Ramos (cell line): ENCODE data around the gene RIIAD1.
"Not testable (repeated sequence)": the region's sequence is repeated elsewhere in the genome, so short reads cannot be mapped to it uniquely, and the experiment has no call there.

Experiments
- in situ Hi-C: fragments of 300-500 bp; cut with MboI; formaldehyde crosslinking; loops from one replicate; pipeline ENCODE4 v1.14.3; 2022; ENCODE audit warnings: low sequenced_read_pairs; ENCODE audit not compliant: unreplicated experiment

The RIIAD1 gene, protein sequence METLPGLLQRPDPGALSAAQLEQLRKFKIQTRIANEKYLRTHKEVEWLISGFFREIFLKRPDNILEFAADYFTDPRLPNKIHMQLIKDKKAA

DNA sequence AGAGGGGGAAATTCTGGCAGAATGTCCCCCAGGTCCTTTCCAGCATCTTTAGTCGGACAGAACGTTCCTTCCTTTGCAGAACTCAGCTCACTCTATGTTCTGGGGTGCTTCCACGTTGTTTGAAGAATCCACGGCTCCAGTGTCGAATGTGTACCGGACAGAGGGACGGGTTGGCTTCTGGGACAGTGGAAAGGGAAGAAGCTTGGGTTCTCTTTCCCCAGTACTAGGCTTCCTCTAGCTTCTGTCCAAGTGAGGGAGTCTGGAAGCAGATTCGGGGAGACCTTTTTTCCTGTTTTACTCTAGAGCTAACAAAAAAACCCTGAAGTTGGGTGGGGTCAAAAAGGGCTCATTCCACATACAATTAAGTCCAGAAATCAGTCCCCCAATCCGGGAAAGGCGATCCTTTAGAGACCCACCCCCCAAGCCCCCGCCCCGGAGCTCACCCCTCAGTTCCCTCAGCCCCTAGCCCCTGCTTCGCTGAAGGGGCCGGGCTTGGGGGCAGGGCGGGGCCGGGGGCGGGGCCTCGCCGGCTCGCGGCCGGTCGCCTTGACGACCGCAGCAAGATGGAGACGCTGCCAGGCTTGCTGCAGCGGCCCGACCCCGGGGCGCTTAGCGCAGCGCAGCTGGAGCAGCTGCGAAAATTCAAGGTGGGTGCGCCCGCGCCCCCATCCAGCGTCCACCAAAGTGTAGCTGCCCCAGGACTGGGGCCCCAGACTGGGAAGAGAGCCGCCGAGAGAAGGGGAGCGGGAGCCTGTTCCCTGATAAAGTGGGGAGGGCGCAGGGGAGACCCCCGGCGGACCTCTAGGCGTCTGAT, at the start of gene RIIAD1:
RIIAD1 (plus strand) TSS at position 549 of the 814 bp plus-strand sequence; CDS start at position 564, 15 bp downstream.
- in situ Hi-C loops = no loop called here

DNA sequence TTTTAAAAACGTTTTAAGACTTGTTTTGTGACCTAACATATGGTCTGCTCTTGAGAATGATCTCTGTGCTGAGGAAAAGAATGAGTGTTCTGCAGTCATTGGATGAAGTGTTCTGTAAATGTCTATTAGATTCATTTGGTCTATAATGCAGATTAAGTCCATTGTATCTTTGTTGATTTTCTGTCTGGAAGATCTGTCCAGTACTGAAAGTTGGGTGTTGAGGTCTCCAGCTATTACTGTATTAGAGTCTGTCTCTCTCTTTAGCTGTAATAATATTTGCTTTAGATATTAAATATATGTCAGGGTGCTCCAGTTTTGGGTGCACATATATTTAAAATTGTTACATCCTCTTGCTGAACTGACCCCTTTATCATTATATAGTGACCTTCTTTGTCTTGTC, 47.9 kb upstream of the RIIAD1 start:
- in situ Hi-C loops = no loop called here

DNA sequence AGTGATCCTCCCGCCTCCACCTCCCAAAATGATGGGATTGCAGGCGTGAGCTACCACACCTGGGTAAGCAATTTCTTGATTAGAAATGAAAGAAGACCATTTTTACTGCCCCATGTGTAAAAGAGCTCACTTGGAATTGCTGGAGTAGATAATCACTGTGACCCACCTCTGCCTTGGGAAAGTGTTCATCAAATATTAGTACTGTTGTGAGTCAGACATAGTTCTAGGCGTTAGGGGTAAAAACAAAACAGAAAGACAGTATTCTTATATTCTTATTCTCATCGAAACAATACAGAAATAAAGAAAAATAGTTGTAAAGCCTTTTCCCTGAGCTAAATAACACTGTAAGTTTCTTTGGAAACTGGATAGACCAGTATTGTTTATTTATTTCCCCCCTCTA, 40.9 kb upstream of the RIIAD1 start:
- in situ Hi-C loops = no loop called here

DNA sequence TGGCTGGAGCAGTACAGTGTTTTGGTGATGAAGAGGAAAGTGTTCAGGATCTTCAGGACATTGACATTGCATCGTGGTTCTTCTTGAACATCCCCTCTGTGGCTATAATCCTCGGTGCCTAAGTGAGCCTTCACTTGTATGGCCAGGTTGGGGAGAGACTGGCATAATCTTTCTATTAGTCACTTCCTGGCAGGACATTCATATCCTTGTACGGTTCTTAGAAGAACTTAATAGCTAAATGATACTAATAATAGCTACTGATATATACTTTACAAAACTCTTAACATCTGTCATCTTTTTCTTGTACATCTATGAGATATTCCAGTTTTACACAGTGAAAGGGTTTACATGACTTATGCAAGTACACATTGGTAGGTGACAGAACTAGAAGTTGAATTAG, 40.5 kb upstream of the RIIAD1 start:
- in situ Hi-C loops = no loop called here

DNA sequence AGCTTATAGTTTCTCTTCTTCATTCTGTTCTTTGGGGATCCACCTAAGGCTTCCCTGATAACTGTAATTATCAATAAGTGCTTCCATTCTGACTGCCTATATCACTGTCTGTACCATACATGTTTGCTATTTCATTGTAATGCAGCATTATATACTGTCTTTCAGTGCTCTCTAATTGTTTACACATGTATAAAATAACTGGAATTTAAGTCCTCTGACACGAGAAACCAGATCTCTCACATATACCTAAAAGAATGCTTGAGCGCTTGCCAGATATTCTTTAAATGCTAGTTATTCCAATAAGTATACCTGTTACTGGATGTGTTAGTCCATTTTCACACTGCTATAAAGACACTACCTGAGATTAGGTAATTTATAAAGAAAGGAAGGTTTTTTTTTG, 39.4 kb upstream of the RIIAD1 start:
- in situ Hi-C loops = no loop called here

DNA sequence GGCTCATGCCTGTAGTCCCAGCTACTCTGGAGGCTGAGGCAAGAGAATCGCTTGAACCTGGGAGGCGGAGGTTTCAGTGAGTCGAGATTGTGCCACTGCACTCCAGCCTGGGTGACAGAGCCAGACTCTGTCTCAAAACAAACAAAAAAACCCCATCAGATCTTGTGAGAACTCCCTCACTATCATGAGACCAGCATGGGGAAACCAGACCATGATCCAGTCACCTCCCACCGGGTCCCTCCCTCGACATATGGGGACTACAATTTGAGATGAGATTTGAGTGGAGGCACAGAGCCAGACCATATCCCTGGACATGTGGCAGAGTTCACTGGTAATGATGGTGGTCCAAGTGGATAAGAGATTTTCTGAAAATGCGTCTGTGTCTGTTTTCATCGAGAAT, 38.4 kb upstream of the RIIAD1 start:
- in situ Hi-C loops = not testable (repeated sequence)

DNA sequence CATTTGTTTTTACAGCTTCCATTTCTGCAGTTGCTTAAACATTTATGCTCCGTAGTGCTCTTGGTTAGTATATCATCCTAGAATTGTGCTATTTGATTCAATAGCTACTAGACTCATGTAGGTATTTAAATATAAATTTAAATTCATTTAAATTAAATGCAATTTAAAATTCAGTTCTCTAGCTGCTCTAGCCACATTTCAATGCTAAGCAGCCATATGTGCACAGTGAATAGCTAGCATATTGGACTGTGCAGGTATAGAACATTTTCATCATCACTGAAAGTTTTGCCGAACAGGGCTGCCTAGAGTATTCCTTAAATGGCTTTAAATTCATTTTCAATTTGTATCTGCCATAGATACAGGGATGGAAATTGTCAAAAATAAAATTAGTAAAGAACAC, 37.2 kb upstream of the RIIAD1 start:
- in situ Hi-C loops = no loop called here

DNA sequence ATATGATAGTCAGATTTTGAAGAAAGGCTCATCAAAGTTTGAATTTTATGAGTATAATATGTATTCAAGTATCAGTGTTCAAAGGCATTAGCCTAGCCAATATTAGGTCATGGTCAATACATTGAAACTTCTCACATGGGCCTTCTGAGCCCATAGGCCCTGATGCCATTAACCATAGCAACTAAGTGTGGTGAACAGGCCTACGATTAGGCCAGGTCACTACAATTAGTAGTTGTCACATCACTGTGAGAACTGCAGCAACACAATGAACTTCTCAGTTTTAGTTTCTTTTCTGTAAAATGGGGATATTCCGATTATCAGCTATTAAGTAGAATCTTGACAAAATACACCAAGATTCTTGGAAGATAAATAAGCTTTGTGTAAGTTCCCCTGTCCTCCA, 34.8 kb upstream of the RIIAD1 start:
- in situ Hi-C loops = no loop called here

DNA sequence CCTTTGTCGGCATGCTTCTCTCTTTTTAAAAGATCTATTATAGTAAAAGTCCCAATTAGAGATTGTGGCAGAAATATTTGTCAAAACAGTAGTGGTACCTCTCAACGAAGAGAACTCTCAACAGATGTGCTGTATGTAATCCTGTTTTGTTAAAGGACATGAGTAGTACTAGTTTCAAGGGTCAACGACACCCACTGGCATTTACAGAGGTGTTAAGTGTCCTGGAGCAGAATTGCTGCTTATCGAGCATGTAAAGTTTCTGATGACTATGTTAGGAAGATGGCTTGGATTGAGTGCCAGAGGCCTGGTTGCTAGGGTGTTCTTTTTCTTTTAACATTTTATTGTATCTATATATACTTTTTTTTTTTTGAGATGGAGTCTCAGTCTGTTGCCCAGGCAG, 31.8 kb upstream of the RIIAD1 start:
- in situ Hi-C loops = no loop called here

DNA sequence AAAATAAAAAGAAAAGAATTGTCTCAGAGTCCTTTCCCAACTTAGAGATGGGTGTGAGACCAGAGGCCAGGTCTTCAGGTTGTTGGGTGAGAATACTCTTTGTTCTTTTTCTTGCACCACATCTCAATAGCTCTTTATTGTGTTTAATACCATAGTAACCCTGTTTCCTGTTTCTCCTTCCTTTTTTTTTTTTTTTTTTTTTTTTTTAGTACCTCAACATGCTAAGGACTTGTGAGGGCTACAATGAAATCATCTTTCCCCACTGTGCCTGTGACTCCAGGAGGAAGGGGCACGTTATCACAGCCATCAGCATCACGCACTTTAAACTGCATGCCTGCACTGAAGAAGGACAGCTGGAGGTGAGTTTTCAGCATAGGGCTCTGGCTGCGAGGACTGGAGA, 29.1 kb upstream of the RIIAD1 start:
- in situ Hi-C loops = no loop called here

DNA sequence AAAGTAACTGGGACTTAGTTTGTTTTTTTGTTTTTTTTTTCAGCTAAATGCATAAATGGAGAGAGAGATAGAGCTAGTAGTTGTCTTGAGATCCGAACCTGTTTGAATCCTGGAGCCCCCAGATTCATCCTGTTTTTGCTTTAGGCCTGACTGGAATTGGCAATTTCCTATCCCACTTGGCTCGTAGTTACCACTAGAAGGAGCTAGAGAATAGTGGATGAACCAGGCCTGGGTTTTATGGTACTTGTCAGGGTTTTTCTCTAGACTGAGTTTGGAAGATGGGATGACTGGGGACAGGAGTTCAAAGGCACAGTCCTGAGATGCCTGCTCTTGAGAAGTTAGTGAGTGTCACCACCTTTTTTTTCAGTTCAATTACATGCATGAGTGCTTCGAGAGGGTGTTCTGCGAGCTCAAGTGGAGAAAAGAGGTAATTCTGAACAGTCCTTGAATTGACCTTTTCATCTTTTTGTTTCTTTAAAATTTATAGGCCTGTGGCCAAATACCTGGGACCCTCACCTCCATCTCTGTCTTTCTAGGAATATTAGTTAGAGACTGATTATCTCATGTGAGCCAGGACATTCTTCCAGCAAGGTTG, 28.2 kb upstream of the RIIAD1 start:
- in situ Hi-C loops = no loop called here

DNA sequence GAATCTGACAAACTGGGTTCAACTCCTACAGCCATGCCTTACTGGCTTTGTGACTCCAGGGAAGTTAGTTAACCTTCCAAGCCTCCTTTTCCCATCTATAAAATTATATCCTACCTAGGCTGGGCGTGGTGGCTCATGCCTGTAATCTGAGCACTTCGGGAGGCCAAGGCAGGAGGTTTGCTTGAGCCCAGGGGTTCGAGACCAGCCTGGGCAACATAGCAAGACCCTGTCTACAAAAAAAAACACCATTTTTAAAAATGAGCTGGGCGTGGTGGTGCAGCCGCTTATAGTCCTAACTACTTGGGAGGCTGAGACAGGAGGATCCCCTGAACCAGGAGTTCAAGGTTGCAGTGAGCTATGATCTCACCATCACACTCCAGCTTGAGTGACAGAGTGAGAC, 19.8 kb upstream of the RIIAD1 start:
- in situ Hi-C loops = no loop called here

DNA sequence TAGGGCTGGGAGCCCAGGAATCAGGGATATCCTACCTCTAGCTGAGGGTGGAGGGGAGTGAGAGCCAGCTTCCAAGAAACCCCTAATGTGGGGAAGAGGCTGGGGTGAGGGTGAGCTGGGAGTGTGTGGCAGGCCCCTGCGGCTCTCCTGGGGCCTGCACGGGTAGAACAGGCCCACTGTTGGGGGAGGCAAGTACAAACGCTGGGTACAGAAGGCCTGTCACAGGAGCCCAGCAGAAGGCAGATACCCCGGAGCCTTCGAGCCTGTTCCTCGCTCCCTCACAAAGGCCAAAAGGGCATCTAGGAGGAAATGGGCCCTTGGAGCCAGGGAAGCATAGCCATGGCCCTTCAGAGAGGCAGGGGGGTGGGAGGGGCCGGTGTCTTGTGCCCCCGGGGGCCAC, 18.4 kb upstream of the RIIAD1 start:
- in situ Hi-C loops = no loop called here

DNA sequence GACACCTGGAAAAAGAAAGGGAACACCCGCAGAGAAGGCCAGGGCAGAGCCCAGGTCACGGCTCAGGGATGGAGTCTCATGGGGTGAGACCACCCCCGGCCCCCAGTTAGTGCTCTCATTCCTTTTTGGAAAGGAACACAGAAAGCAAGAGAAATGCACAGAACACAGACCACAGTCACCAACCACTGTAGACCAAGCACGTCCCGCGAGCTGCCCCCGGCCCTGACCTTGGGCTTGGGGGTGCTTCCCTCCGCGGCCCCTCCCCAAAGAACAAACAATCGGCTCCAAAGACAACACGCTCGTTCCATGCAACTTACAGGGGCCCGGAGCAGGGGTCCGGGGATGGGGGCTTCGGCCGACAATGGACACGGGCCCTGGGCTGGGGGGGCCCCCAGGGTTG, 17.5 kb upstream of the RIIAD1 start:
- in situ Hi-C loops = no loop called here

DNA sequence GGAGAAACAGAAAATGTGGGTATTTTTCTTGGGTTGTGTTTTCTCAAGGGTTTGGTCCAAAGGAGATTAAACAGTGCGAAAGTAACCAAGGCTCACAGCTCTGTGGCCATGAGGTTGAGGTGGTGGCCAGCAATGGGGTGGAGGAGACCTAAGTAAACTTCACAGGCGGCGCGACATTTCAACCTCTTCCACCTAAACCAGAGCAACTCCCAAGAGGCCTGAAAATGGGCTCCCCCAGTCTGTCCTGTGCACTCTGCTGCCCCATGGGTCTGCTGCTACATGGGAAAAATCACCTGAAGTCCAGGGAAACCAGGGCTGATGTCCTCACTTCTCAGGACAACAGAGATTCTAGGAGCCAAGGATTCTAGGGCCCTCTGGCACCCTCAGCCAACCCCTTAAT, 17.1 kb upstream of the RIIAD1 start:
- in situ Hi-C loops = no loop called here

DNA sequence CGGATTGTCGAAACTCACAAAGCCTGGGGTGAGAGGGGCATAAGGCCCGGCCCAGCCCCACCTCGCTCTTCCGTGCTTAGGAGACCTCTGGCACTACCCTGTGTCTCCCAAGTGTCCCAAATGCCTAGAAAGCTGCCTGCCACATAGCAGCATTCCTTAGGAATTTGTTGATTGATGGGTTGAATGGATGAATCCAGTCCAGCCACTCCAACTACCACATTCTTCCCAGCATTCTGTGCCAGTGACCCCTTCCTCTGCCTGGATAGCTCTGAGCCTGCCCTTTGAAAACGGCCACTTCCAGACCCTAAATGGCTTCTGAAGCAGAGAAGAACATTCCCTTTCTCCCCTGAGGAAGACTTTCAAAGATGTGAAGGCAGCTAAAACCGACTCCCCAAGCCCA, 16.2 kb upstream of the RIIAD1 start:
- in situ Hi-C loops = no loop called here

DNA sequence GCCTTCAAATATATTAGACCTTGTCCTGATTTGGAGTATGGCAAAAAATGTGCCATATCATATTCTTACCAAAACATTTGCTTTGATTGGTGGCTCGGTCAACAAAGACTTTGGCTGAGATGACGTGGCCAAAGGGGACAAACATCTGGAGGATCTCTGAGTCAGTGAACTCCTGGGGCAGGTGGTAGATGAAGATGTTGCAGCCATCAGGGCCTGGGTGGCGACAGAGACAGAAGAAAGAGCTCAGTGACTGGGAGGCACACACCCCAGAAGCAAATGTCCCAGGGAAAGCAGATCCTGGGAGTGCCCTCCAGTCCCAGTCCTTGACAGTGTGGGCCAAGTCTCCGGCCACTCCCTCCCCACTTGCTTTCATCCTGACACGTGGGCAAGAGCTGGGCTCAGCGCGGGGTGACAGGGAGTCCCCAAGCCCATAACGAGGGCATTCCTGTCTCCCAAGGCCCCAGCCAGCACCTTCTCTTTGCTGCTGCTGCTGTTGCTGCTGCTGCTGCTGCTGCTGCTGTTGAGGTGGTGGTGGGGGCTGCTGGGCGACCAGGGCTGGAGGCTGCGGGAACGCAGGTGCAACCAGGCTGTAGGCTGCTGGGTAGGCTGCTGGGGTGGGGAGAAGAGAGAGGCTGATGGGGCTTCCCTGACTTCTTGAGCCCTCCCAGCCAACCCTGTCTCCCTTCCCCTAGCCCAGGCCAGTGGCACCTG, 15.4 kb upstream of the RIIAD1 start:
- in situ Hi-C loops = no loop called here

DNA sequence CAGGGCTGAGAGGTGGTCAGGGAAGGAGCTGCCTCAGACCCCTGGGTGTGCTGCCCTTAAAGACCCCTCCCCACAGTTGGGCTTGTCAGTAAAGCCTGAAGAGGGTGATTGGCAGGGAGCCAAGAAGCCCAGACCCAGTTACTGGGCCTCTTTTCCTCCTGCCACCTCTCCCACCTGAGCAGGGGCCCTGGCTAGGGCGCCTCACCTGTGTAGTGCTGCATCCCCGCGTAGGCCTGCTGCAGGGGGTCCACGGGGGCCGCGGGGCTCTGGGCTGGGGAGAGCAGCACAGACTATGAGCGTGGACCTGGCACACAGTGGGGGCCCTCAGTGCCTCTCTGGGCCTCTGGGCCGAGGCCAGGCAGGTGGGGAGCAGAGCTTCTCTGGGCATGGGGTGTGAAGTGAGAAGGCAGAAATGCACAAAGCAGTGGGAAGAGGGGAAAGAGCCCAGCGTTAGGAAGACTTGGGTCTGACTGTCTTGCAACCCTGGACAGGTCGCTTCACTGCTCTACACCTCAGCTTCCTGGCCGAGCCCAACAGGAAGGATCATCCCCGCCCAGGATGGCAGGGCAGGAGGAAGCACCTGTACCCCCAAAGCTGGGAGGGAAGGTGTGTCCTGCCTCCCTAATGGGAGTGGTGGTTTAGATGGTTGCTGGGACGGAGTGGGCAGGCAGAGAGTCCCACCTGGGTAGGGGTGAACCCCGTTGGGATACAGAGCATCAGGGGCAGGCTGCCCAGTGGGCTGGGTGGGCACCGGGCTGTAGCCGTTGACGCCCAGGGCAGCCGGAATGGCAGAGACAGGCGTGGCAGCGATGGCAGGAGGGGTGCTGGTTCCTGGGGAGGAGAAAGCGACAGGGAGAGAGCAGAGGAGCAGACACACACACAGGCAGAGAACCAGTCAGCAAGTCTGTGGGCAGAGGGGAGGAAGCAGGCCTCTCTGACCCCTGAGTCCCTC, 14.6 kb upstream of the RIIAD1 start:
- in situ Hi-C loops = no loop called here

DNA sequence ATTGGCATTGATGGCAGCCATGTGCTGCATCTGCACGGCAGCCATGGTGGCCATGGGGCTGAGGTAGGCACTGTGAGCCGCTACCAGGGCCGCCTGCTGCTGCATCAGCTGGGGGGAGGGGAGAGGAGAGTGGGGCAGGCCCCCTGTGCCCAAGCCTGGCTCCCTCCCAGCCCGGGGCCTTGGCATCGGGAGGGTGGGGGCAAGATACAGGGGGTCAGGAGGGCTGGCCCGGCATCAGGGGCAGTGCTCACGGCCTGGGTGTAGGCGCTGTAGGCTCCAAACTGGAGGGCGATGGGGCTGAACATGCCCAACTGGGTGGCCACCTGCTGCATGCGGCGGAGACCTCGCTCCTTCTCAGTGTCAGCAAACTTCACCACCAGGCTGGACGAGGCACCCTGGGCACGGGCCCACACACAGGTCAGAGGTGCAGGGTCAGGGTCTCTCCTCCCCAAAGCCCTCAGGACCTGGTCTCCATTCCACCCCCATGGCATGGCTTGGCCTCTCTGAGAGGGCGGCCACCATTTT, 13.7 kb upstream of the RIIAD1 start:
- in situ Hi-C loops = no loop called here

DNA sequence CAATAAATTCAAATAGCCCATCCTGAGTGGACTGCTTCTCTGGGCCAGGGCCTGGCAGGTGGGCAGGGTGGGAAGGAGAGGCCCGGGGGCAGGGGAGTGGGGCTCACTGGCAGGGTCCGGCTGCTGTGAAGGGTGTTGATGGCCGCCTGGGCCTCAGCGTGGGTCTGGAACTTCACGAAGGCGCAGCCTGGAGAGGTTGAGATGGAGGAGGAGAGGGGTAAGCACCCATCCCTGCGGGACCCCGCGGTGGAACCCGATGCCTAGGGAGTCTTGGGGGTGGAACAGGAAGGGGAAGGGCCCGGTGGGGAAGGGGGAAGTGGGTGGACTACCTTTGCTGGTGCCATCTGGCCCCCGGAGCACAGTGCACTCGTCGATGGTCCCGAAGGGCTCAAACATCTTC, 12.4 kb upstream of the RIIAD1 start:
- in situ Hi-C loops = no loop called here
